HL-60 (cell line): Measurements from ENCODE around the gene ADSL.

Source experiments
- DNase-seq, 2 experiments: peaks; one replicate each; pipeline ENCODE4 v3.0.0-alpha.2; 2010 to 2020; ENCODE audit warnings: low read depth in 1 of 2, low spot score in 1 of 2
- H3K27ac ChIP-seq: fragments of 250-450 bp; sonication (Bioruptor Pico); replicated peaks from 2 replicates; pipeline ENCODE4 v1.5.1; 2020; ENCODE audit warnings: mild to moderate bottlenecking, moderate library complexity
- H3K27me3 ChIP-seq: fragments of 250-450 bp; sonication (Bioruptor Pico); 2 replicates; pipeline ENCODE4 v1.5.1; 2021; ENCODE audit warnings: mild to moderate bottlenecking, moderate library complexity; ENCODE audit not compliant: insufficient read depth, poor library complexity, severe bottlenecking
- H3K4me3 ChIP-seq: replicated peaks from 2 replicates; pipeline ENCODE4 v1.5.1; 2011; ENCODE audit warnings: mild to moderate bottlenecking, control low read depth, low read length; ENCODE audit not compliant: insufficient read depth
- CTCF ChIP-seq: IDR thresholded peaks from one replicate; pipeline ENCODE4 v1.5.1; 2011; ENCODE audit warnings: low read length, control low read depth, inconsistent platforms; ENCODE audit not compliant: insufficient read depth
- GABPA ChIP-seq: IDR thresholded peaks from 2 replicates; pipeline ENCODE4 v1.6.1; 2012; ENCODE audit warnings: low read depth
- POLR2AphosphoS5 ChIP-seq: IDR thresholded peaks from 2 replicates; pipeline ENCODE4 v1.6.1; 2012; ENCODE audit warnings: low read depth
- SPI1 ChIP-seq: IDR thresholded peaks from 2 replicates; pipeline ENCODE4 v1.6.1; 2012; ENCODE audit warnings: low read depth, mild to moderate bottlenecking, borderline replicate concordance
- TF ChIP-seq, protein P1 (sequence below): IDR thresholded peaks from 2 replicates; pipeline ENCODE4 v1.6.1; 2012; ENCODE audit warnings: low read depth; ENCODE audit not compliant: insufficient replicate concordance

ADSL gene

DNA sequence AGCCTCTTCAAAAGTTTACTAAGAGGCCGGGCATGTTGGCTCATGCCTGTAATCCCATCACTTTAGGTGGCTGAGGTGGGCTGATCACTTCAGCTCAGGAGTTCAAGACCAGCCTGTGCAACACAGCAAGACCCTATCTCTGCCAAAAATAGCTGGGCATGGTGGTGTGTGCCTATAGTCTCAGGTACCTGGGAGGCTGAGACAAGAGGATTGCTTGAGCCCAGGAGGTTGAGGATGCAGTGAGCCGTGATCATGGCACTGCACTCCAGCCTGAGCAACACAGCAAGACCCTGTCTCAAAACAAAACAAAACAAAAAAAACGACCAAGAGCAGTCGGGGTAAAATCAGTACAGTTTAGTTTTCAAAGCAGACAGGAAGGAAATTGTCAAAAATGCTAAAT is 4.7 kb upstream of the ADSL start:
- no peak for DNase-seq
- no peak for TF ChIP-seq POLR2AphosphoS5
- TF ChIP-seq CTCF = no peak
- no peak for TF ChIP-seq GABPA
- no peak for TF ChIP-seq SPI1
- TF ChIP-seq, protein P1, sequence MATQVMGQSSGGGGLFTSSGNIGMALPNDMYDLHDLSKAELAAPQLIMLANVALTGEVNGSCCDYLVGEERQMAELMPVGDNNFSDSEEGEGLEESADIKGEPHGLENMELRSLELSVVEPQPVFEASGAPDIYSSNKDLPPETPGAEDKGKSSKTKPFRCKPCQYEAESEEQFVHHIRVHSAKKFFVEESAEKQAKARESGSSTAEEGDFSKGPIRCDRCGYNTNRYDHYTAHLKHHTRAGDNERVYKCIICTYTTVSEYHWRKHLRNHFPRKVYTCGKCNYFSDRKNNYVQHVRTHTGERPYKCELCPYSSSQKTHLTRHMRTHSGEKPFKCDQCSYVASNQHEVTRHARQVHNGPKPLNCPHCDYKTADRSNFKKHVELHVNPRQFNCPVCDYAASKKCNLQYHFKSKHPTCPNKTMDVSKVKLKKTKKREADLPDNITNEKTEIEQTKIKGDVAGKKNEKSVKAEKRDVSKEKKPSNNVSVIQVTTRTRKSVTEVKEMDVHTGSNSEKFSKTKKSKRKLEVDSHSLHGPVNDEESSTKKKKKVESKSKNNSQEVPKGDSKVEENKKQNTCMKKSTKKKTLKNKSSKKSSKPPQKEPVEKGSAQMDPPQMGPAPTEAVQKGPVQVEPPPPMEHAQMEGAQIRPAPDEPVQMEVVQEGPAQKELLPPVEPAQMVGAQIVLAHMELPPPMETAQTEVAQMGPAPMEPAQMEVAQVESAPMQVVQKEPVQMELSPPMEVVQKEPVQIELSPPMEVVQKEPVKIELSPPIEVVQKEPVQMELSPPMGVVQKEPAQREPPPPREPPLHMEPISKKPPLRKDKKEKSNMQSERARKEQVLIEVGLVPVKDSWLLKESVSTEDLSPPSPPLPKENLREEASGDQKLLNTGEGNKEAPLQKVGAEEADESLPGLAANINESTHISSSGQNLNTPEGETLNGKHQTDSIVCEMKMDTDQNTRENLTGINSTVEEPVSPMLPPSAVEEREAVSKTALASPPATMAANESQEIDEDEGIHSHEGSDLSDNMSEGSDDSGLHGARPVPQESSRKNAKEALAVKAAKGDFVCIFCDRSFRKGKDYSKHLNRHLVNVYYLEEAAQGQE = no peak
- no peak overlapping the region for H3K27ac ChIP-seq
- no peaks in the 10 kb centered on the region for H3K27me3 ChIP-seq
- H3K4me3 ChIP-seq = no peak overlapping the region

- no peaks in the 10 kb centered on the region for H3K27me3 ChIP-seq
- no peak overlapping the region for H3K27ac ChIP-seq
- no peak for DNase-seq
- no peak overlapping the region for H3K4me3 ChIP-seq
- TF ChIP-seq CTCF = no peak
- TF ChIP-seq, protein P1 = no peak
- TF ChIP-seq POLR2AphosphoS5 = no peak
- no peak for TF ChIP-seq GABPA
- no peak for TF ChIP-seq SPI1
Measured at GRCh38 chr22:40342521-40342920, 3.8 kb upstream of the ADSL start.

DNA sequence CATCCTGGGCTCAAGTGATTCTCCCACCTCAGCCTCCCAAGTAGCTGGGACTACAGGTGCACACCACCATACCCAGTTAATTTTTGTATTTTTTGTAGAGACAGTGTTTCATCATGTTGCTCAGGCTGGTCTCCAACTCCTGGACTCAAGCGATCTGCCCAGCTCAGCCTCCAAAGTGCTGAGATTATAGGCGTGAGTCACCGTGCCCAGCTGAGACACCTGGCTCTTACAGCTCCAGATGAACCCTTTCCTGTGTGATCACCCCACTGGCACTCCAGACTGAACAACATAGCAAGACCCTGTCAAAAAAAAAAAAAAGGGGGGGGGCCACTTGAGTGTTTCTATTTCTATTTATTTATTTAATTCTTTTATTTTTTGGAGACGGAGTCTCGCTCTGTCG is 1.0 kb upstream of the ADSL start:
- TF ChIP-seq SPI1 (no peak), CTCF (no peak), POLR2AphosphoS5 (no peak), GABPA (no peak)
- TF ChIP-seq, protein P1 = no peak
- H3K27me3 ChIP-seq = no peaks in the 10 kb centered on the region
- H3K27ac ChIP-seq = peak overlapping the region; percentile 85
- no peak for DNase-seq
- H3K4me3 ChIP-seq = peak overlapping the region; percentile 82
